Fibroblast of the aortic adventitia (primary cell): ENCODE data around the gene TLE1. TPM values are rescaled to one million over a fixed set of nuclear protein-coding genes. Genes with fewer than 3 reads are reported as not detected.
A peak's percentile ranks its signal among the peaks of the same experiment; 100 is the strongest.

Experiments
- DNase-seq: peaks from one replicate; pipeline ENCODE4 v3.0.0-alpha.2; 2010; ENCODE audit warnings: low read depth
- H3K4me3 ChIP-seq: 2 replicates; pipeline ENCODE4 v1.5.1; 2011; ENCODE audit warnings: low read depth, mild to moderate bottlenecking, control low read depth, low read length, moderate library complexity
- CTCF ChIP-seq: IDR thresholded peaks from 2 replicates; pipeline ENCODE4 v1.5.1; 2011; ENCODE audit warnings: mild to moderate bottlenecking, low read length, control low read depth, inconsistent platforms; ENCODE audit not compliant: insufficient read depth
- small RNA-seq: library from RNA; depleted of rRNA; stranded (forward); fragments of <200 nt; gene quantifications from one replicate; pipeline ENCODE3, GENCODE V24; 2012
- total RNA-seq: library from RNA; depleted of rRNA; stranded (reverse); fragments of >200 nt; gene quantifications from 2 replicates; pipeline ENCODE4 v1.2.3, GENCODE V29; 2012; ENCODE audit warnings: low replicate concordance

The TLE1 gene
- total RNA-seq, 1 donor = 49.5 TPM

DNA sequence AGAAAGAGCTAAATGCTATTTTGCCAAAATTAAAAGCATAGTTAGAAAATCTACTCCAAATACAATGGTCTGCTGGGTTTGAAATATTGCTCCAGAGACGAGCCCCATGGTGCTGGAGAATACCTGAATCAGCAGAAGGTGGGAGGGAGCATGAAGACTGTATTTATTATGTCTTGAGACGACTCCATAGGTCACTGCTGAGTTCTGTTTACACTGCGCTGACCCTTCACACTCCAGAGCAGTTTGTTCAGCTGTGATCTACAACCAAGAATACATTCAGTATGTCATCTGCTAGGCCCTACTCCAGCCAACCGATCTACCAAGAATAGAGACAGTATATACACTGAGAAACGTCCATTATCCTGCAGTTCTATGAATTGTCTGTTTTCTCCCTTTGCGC lies 150.5 kb downstream of the TLE1 start:
- TF ChIP-seq CTCF = no peak
- no peak for DNase-seq
- H3K4me3 ChIP-seq = no peak overlapping the region

DNA sequence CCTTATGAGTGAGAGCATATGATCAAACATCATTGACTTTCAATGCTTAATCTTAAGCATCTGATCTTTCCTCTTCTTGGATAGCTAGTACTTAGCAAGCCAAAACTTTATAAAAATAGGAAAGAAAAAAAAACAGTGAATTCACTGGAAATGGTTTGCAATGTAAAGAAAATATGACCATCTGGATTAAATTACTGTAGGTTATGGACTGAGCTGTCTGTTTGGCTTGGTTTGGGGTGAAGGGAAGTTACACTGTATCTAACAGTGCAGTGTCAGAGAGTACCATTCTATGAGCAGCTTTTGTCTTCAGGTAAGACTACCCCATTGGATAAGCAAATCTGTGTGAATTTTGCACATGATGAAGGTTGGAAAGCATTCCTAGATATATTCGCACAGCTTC lies 151.4 kb downstream of the TLE1 start:
- peak; percentile 11 for DNase-seq
- no peak overlapping the region for H3K4me3 ChIP-seq
- no peak for TF ChIP-seq CTCF

DNA sequence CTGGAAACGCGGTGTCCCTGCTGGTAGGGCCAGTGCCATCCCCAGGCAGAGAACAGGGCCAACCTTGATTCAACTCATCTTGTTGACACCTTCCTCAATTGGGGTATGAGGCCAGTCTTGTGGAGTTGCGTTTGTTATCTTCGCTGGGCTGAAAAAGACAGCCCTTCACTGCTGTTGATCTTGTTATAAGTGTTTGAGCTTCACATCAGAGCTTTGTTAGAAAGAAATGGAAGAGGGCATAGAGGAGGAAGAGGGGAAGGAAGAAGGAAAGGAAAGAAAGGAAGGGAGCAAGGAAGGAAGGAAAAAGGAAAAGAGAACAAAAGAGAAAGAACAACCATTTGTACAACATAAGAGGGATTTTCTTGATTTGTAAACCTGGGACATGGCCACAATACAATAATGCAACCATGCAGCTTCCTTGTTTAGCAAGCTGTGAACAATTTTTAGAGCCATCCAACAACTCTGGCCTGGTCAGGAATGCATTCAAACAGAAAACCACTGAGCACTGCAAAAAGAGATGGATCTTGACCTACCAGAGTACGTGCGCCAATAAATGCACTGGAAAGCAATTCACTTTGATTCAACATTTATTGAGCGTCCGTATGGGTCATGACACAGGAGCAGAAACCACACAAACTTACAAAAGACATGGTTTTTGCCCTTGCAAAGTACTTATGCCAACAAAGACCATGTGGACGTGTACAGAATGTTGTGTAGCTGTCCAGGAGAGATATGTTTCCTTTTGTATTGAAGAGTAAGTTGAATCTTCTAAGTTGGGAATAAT lies 152.9 kb downstream of the TLE1 start:
- H3K4me3 ChIP-seq = no peak overlapping the region
- DNase-seq = no peak
- TF ChIP-seq CTCF = no peak

- DNase-seq = peak; percentile 35
- no peak overlapping the region for H3K4me3 ChIP-seq
- no peak for TF ChIP-seq CTCF
Observed at GRCh38 chr9:81535542-81536241, 153.7 kb downstream of the TLE1 start.

DNA sequence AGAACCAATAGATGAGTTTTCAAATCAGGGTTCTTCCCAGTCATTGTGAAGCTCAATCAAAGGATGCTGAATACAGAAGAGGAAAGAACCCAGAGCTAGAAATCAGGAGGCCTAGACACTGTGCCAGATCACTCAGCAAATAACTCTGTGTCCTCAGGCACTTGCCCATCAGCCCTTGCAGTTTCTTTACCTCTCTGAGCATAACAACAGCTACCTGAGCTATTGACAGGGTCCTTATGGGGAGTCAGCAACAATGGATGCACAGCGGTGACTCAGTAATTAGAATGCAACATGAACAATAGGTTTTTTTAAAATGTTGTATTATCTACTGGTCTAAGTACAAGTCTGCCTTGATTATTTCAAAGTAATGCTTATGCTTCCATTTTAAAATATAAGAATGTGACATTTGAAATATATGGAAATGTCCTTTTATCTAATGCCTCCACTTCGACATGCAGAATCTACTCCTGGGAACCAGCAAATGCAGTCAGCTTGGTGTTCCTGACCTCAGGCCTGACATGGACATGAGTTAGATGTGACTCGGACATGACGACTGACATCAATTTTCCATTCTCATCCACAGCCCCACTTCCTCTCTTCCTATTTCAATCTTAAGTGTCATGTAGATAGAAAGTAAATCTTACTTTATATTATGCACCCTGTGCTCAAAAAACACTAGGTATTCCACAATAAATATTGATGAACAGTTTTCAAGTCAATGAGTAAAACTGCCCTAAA lies 155.0 kb downstream of the TLE1 start:
- no peak for TF ChIP-seq CTCF
- H3K4me3 ChIP-seq = no peak overlapping the region
- no peak for DNase-seq

Small RNA genes lying within 50 kb of the gene (small RNA-seq; reads per million reads assigned to genes)
- gene RNU6-1035P = 0.25 reads per million

Other genes starting within 250 kb of the TLE1 start
- not detected in 2 replicates for gene SPATA31D4, start 238.9 kb upstream of the TLE1 start, total RNA-seq